Measurements from ENCODE around the gene TMEM273. TPM values are rescaled to one million over a fixed set of nuclear protein-coding genes. Genes with fewer than 3 reads are reported as not detected.

TMEM273 gene
- total and polyA plus RNA-seq, 4 donors = 12.0 to 41.8 (median 17.5) TPM

GRCh38 chr10:49152037-49152436 lies 36.2 kb downstream of the TMEM273 start:
- 84 to 93% methylated on average over 4 of the region's 4 CpGs for WGBS, 2 donors
- Histone ChIP-seq H3K9ac (ENCODE audit: insufficient read depth in 1 of 2, low read length in 2 of 2) (no peak overlapping the region), H3K9me3 (ENCODE audit: control insufficient read depth in 4 of 4, insufficient read depth in 3 of 4, low read length in 3 of 4) (peaks cover 0 to 4% (median 0%) of the 10 kb centered on the region in 4 donors), H3K36me3 (ENCODE audit: control insufficient read depth in 4 of 4, insufficient read depth in 4 of 4, low read length in 4 of 4) (no peaks in the 10 kb centered on the region), H3K27me3 (ENCODE audit: control insufficient read depth in 3 of 3, insufficient read depth in 3 of 3, low read length in 2 of 3) (no peaks in the 10 kb centered on the region), H3K4me1 (ENCODE audit: control insufficient read depth in 5 of 5, insufficient read depth in 5 of 5, low read length in 5 of 5) (peaks cover 0 to 9% (median 3%) of the 10 kb centered on the region in 5 donors), H3K27ac (ENCODE audit: low read depth in 1 of 2, low read length in 1 of 2) (no peak overlapping the region), H3K4me3 (no peak overlapping the region)
- DNase-seq = peak in 1 of 3 donors; percentile 18
- ATAC-seq (ENCODE audit: insufficient read depth, low FRiP score) = no peak
- TF ChIP-seq CTCF (IDR thresholded peaks at IDR 0.05; ENCODE audit: control extremely low read depth, extremely low read depth) = no peak

- WGBS, 2 donors = 80 to 85% methylated on average over 1 of the region's 1 CpG
- no peak for DNase-seq
- H3K9ac ChIP-seq (ENCODE audit: insufficient read depth in 1 of 2, low read length in 2 of 2) = no peak overlapping the region
Measured at GRCh38 chr10:49151481-49151880, 36.7 kb downstream of the TMEM273 start.

GRCh38 chr10:49151025-49151445 lies 37.2 kb downstream of the TMEM273 start:
- Histone ChIP-seq H3K36me3 (ENCODE audit: control insufficient read depth in 4 of 4, insufficient read depth in 4 of 4, low read length in 4 of 4) (no peaks in the 10 kb centered on the region), H3K4me3 (no peak overlapping the region), H3K9me3 (ENCODE audit: control insufficient read depth in 4 of 4, insufficient read depth in 3 of 4, low read length in 3 of 4) (peaks cover 0 to 4% (median 0%) of the 10 kb centered on the region in 4 donors), H3K27ac (ENCODE audit: low read depth in 1 of 2, low read length in 1 of 2) (no peak overlapping the region), H3K9ac (ENCODE audit: insufficient read depth in 1 of 2, low read length in 2 of 2) (no peak overlapping the region), H3K4me1 (ENCODE audit: control insufficient read depth in 5 of 5, insufficient read depth in 5 of 5, low read length in 5 of 5) (peaks cover 0 to 9% (median 2%) of the 10 kb centered on the region in 5 donors), H3K27me3 (ENCODE audit: control insufficient read depth in 3 of 3, insufficient read depth in 3 of 3, low read length in 2 of 3) (no peaks in the 10 kb centered on the region)
- TF ChIP-seq CTCF (IDR thresholded peaks at IDR 0.05; ENCODE audit: control extremely low read depth, extremely low read depth) = no peak
- WGBS, 2 donors = 30 to 51% methylated on average over 2 of the region's 2 CpGs
- no peak for DNase-seq
- ATAC-seq (ENCODE audit: insufficient read depth, low FRiP score) = no peak

More at GRCh38 chr10:49151481-49151880, 36.7 kb downstream of the TMEM273 start:
- TF ChIP-seq CTCF (IDR thresholded peaks at IDR 0.05; ENCODE audit: control extremely low read depth, extremely low read depth) = no peak
- Histone ChIP-seq H3K4me1 (ENCODE audit: control insufficient read depth in 5 of 5, insufficient read depth in 5 of 5, low read length in 5 of 5) (peaks cover 0 to 9% (median 2%) of the 10 kb centered on the region in 5 donors), H3K36me3 (ENCODE audit: control insufficient read depth in 4 of 4, insufficient read depth in 4 of 4, low read length in 4 of 4) (no peaks in the 10 kb centered on the region), H3K9me3 (ENCODE audit: control insufficient read depth in 4 of 4, insufficient read depth in 3 of 4, low read length in 3 of 4) (peaks cover 0 to 4% (median 0%) of the 10 kb centered on the region in 4 donors), H3K27me3 (ENCODE audit: control insufficient read depth in 3 of 3, insufficient read depth in 3 of 3, low read length in 2 of 3) (no peaks in the 10 kb centered on the region), H3K4me3 (no peak overlapping the region), H3K27ac (ENCODE audit: low read depth in 1 of 2, low read length in 1 of 2) (no peak overlapping the region)
- ATAC-seq (ENCODE audit: insufficient read depth, low FRiP score) = no peak

- Histone ChIP-seq H3K4me1 (ENCODE audit: control insufficient read depth in 5 of 5, insufficient read depth in 5 of 5, low read length in 5 of 5) (peaks cover 0 to 9% (median 2%) of the 10 kb centered on the region in 5 donors), H3K27ac (ENCODE audit: low read depth in 1 of 2, low read length in 1 of 2) (no peak overlapping the region), H3K4me3 (no peak overlapping the region), H3K9ac (ENCODE audit: insufficient read depth in 1 of 2, low read length in 2 of 2) (no peak overlapping the region), H3K27me3 (ENCODE audit: control insufficient read depth in 3 of 3, insufficient read depth in 3 of 3, low read length in 2 of 3) (no peaks in the 10 kb centered on the region), H3K36me3 (ENCODE audit: control insufficient read depth in 4 of 4, insufficient read depth in 4 of 4, low read length in 4 of 4) (no peaks in the 10 kb centered on the region), H3K9me3 (ENCODE audit: control insufficient read depth in 4 of 4, insufficient read depth in 3 of 4, low read length in 3 of 4) (peaks cover 0 to 4% (median 0%) of the 10 kb centered on the region in 4 donors)
- DNase-seq = no peak
- 75 to 85% methylated on average over 5 of the region's 5 CpGs for whole genome bisulfite sequencing, 2 donors
- ATAC-seq (ENCODE audit: insufficient read depth, low FRiP score) = no peak
- no peak for TF ChIP-seq CTCF (IDR thresholded peaks at IDR 0.05; ENCODE audit: control extremely low read depth, extremely low read depth)
Measured at GRCh38 chr10:49150426-49150825, 37.8 kb downstream of the TMEM273 start.
